ENCODE measurements around the gene CCDC182. TPM values are rescaled to one million over a fixed set of nuclear protein-coding genes. Genes with fewer than 3 reads are reported as not detected.

Gene CCDC182
- total and polyA plus RNA-seq, 2 of the 13 experiments (the other 11 are each of a cell fraction or from before 2014, with no cell fraction given), result not detected

DNA sequence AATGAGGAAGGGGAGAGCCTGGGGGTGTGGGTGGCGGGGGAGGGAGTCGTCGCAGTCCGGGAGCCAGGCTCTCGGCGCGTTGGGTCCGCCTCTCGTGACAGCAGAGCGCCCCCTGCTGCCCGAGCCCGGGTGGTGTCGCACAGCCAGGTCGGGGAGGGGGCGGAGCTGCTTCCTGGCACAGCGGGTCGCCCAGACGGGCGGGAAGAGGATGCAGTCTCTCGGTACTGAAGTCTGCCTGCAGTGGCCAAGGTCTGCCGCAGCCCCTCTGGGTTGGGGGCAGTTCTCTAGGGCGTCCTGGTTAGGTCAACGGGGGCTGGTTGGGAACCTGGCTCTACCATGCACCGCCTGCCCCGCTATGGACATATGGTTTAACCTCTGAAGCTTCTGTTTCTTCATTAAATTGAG lies 38.2 kb upstream of the CCDC182 start:
- Histone ChIP-seq H3K9me3 (ENCODE audit: low read length) (no peaks in the 10 kb centered on the region), H3K4me3 (replicated peaks in 1 of 3; ENCODE audit: insufficient read depth in 1 of 3, low read depth in 2 of 3, low read length in 3 of 3) (no peak overlapping the region; a peak in 1 of 6 replicates), H3K4me2 (ENCODE audit: low read depth, low read length) (peak overlapping the region; percentile 38), H3K79me2 (ENCODE audit: insufficient read depth, low read length) (no peaks in the 10 kb centered on the region), H3K36me3 (replicated peaks in 1 of 2; ENCODE audit: control insufficient read depth in 1 of 2, insufficient read depth in 2 of 2, low read length in 2 of 2) (no peaks in the 10 kb centered on the region), H4K20me1 (ENCODE audit: insufficient read depth, low read length) (no peaks in the 10 kb centered on the region), H3K27me3 (ENCODE audit: control insufficient read depth in 1 of 2, insufficient read depth in 2 of 2, low read length in 2 of 2) (peaks cover 8 to 52% of the 10 kb centered on the region in 2 experiments), H3K27ac (ENCODE audit: extremely low read length, insufficient read depth, low read length) (no peak overlapping the region), H3K4me1 (ENCODE audit: insufficient read depth, low read length) (peaks cover 26% of the 10 kb centered on the region), H3K9ac (ENCODE audit: insufficient read depth, low read depth, low read length) (no peak overlapping the region), H2AFZ (ENCODE audit: low read length) (no peak overlapping the region)
- ChIA-PET CTCF (ENCODE audit: low intra/inter-chr PET ratio, low total read pairs) (no interaction called here), POLR2A (no interaction called here)
- no peak for FAIRE-seq
- 31% methylated on average over 7 of the region's 25 CpGs for WGBS (ENCODE audit: low lambda C conversion rate)
- ATAC-seq, result peak; percentile 91
- intact Hi-C loops (cut with micrococcal nuclease; ENCODE audit: unreplicated experiment) (no loop called here), in situ Hi-C loops (cut with HindIII; ENCODE audit: extremely low pct_ligation_motif_present, low pct_unique_long_range_greater_than_20kb) (no loop called here)
- no TSS peak for BruUV-seq (replicated peaks)
- DNase-seq (ENCODE audit: low spot score), result peak; percentile 53
- TF ChIP-seq MXD4 (CRISPR knock-in tag; IDR thresholded peaks at IDR 0.05) (no peak), SAP130 (CRISPR knock-in tag; IDR thresholded peaks at IDR 0.05; ENCODE audit: low read depth) (peak; percentile 38; the same call in 1 of the 2 replicates), EEA1 (CRISPR knock-in tag; IDR thresholded peaks at IDR 0.05; ENCODE audit: borderline replicate concordance) (no peak; the same call in 1 of the 2 replicates), NFATC3 (CRISPR knock-in tag; IDR thresholded peaks at IDR 0.05) (no peak), ZNF101 (CRISPR knock-in tag; IDR thresholded peaks at IDR 0.05; ENCODE audit: borderline replicate concordance, low read depth) (no peak), RNF2 (conservative IDR thresholded peaks at IDR 0.05; ENCODE audit: low read depth) (no peak), ZNF687 (CRISPR knock-in tag; IDR thresholded peaks at IDR 0.05) (peak; percentile 71), NR3C1 (CRISPR knock-in tag; IDR thresholded peaks at IDR 0.05) (no peak), ZNF749 (CRISPR knock-in tag; IDR thresholded peaks at IDR 0.05; ENCODE audit: borderline replicate concordance) (no peak), ZNF124 (CRISPR knock-in tag; IDR thresholded peaks at IDR 0.05) (0 out of 2 replicates have a peak, but pooled peaks have one; percentile 41), KDM2A (CRISPR knock-in tag; IDR thresholded peaks at IDR 0.05; ENCODE audit: borderline replicate concordance, low read depth) (peak; percentile 89), ZMYM4 (CRISPR knock-in tag; IDR thresholded peaks at IDR 0.05) (peak; percentile 26; the same call in 1 of the 2 replicates), KDM5A (IDR thresholded peaks at IDR 0.05; ENCODE audit: borderline replicate concordance, low read length) (no peak), ZNF256 (CRISPR knock-in tag; conservative IDR thresholded peaks at IDR 0.05) (no peak), BRD4 (CRISPR knock-in tag; IDR thresholded peaks at IDR 0.05) (no peak)
- TF ChIP-seq, protein P1, sequence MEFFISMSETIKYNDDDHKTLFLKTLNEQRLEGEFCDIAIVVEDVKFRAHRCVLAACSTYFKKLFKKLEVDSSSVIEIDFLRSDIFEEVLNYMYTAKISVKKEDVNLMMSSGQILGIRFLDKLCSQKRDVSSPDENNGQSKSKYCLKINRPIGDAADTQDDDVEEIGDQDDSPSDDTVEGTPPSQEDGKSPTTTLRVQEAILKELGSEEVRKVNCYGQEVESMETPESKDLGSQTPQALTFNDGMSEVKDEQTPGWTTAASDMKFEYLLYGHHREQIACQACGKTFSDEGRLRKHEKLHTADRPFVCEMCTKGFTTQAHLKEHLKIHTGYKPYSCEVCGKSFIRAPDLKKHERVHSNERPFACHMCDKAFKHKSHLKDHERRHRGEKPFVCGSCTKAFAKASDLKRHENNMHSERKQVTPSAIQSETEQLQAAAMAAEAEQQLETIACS (CRISPR knock-in tag; IDR thresholded peaks at IDR 0.05), result no peak
- TF ChIP-seq, protein P2, sequence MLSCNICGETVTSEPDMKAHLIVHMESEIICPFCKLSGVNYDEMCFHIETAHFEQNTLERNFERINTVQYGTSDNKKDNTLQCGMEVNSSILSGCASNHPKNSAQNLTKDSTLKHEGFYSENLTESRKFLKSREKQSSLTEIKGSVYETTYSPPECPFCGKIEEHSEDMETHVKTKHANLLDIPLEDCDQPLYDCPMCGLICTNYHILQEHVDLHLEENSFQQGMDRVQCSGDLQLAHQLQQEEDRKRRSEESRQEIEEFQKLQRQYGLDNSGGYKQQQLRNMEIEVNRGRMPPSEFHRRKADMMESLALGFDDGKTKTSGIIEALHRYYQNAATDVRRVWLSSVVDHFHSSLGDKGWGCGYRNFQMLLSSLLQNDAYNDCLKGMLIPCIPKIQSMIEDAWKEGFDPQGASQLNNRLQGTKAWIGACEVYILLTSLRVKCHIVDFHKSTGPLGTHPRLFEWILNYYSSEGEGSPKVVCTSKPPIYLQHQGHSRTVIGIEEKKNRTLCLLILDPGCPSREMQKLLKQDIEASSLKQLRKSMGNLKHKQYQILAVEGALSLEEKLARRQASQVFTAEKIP (CRISPR knock-in tag; IDR thresholded peaks at IDR 0.05; ENCODE audit: borderline replicate concordance), result no peak
- TF ChIP-seq, protein P3, sequence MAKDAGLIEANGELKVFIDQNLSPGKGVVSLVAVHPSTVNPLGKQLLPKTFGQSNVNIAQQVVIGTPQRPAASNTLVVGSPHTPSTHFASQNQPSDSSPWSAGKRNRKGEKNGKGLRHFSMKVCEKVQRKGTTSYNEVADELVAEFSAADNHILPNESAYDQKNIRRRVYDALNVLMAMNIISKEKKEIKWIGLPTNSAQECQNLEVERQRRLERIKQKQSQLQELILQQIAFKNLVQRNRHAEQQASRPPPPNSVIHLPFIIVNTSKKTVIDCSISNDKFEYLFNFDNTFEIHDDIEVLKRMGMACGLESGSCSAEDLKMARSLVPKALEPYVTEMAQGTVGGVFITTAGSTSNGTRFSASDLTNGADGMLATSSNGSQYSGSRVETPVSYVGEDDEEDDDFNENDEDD (CRISPR knock-in tag; IDR thresholded peaks at IDR 0.05; ENCODE audit: borderline replicate concordance), result peak; percentile 58; the same call in 1 of the 2 replicates

Measured in HepG2 (cell line).